Uterus (tissue), 4 donors: ENCODE measurements around the gene WWOX. TPM values are rescaled to one million over a fixed set of nuclear protein-coding genes. Genes with fewer than 3 reads are reported as not detected.

Experiments used
- DNase-seq, 2 donors: peaks; one replicate each; pipeline ENCODE4 v3.0.0-alpha.2; 2019 to 2020
- H3K27ac ChIP-seq, 2 donors: fragments of 200-600 bp; sonication (generic); 1 replicate in 1 of 2; 2 replicates in 1 of 2; pipeline ENCODE4 v1.5.1; 2016 to 2018
- H3K27me3 ChIP-seq, 2 donors: fragments of 200-600 bp; sonication (generic); one replicate each; pipeline ENCODE4 v1.5.1; 2018 to 2019; ENCODE audit warnings: control low read depth in 1 of 2
- H3K36me3 ChIP-seq, 2 donors: fragments of 200-600 bp; sonication (generic); one replicate each; pipeline ENCODE4 v1.5.1; 2019; ENCODE audit warnings: control low read depth in 1 of 2
- H3K4me1 ChIP-seq, 2 donors: fragments of 200-600 bp; sonication (generic); one replicate each; pipeline ENCODE4 v1.5.1; 2018 to 2019; ENCODE audit warnings: control low read depth in 1 of 2
- H3K4me3 ChIP-seq, 2 donors: fragments of 200-600 bp; sonication (generic); 1 replicate in 1 of 2; 2 replicates in 1 of 2; pipeline ENCODE4 v1.5.1; 2018 to 2019; ENCODE audit warnings: mild to moderate bottlenecking in 1 of 2
- H3K9me3 ChIP-seq, 2 donors: fragments of 200-600 bp; sonication (generic); one replicate each; pipeline ENCODE4 v1.5.1; 2019; ENCODE audit warnings: control low read depth in 1 of 2
- POLR2A ChIP-seq, 2 donors: fragments of 450-650 bp; IDR thresholded peaks; one replicate each; pipeline ENCODE4 v1.6.1; 2016; ENCODE audit warnings: antibody characterized with exemption in 2 of 2, mild to moderate bottlenecking in 1 of 2, moderate library complexity in 1 of 2
- intact Hi-C: fragments of 100-400 bp; cut with DNase I; formaldehyde crosslinking; loops from one replicate; pipeline ENCODE4 v1.15.1; 2023; ENCODE audit warnings: low total_unique reads
- total RNA-seq, 4 donors: library from RNA; depleted of rRNA in 3 of 4; stranded (reverse); fragments of >200 nt in 3 of 4; gene quantifications; one replicate each; pipeline versions ENCODE4 v1.1.0 to v1.2.4, GENCODE V29; 2014 to 2023
- TF ChIP-seq, protein P1 (sequence below), 4 experiments: fragments of 200-600 bp in 2 of 4; fragments of 450-650 bp in 2 of 4; sonication (generic) in 2 of 4; IDR thresholded peaks; one replicate each; pipeline ENCODE4 v1.5.1; 2016 to 2019; ENCODE audit warnings: antibody characterized with exemption in 4 of 4, mild to moderate bottlenecking in 2 of 4, moderate library complexity in 1 of 4
- donor health status: DM: yes; HTN: yes; CAD: no.

Gene WWOX
- total RNA-seq, 4 donors from 2014 or later, result 34.1 to 99.9 (median 55.8) TPM

DNA sequence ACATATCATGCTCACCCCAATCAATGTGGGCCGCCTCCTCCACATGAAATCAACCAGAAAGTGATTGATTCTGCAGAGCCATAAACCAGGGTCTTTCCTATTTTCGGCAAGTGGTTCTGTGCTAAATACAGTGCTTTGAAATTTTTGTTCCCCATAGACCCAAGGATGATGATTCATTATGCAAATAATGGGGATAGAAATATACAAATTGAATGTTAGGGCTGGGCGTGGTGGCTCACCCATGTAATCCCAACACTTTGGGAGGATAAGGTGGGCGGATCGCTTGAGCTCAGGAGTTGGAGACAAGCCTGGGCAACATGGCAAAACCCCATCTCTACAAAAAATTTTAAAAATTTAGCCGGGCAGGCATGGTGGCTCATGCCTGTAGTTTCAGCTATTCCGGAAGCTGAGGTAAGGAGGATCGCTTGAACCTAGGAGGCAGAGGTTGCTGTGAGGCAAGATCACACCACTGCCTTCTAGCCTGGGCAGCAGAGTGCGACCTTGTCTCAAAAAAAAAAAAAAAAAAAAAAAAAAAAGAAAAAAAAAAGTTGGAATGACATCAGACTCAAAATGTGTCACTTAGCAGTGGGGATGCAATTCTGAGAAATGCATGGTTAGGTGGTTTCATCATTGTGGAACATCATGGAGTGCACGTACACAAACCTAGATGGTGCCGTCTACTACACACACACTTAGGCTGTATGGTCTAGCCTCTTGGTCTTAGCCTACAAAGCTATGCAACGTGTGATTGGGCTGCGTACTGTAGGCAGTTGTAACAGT lies 919.4 kb downstream of the WWOX start:
- Histone ChIP-seq H3K27ac (no peak overlapping the region), H3K27me3 (no peaks in the 10 kb centered on the region), H3K9me3 (no peaks in the 10 kb centered on the region), H3K4me3 (no peak overlapping the region), H3K36me3 (no peaks in the 10 kb centered on the region), H3K4me1 (no peaks in the 10 kb centered on the region)
- no peak for DNase-seq
- intact Hi-C loops, result no loop called here
- TF ChIP-seq, protein P1, sequence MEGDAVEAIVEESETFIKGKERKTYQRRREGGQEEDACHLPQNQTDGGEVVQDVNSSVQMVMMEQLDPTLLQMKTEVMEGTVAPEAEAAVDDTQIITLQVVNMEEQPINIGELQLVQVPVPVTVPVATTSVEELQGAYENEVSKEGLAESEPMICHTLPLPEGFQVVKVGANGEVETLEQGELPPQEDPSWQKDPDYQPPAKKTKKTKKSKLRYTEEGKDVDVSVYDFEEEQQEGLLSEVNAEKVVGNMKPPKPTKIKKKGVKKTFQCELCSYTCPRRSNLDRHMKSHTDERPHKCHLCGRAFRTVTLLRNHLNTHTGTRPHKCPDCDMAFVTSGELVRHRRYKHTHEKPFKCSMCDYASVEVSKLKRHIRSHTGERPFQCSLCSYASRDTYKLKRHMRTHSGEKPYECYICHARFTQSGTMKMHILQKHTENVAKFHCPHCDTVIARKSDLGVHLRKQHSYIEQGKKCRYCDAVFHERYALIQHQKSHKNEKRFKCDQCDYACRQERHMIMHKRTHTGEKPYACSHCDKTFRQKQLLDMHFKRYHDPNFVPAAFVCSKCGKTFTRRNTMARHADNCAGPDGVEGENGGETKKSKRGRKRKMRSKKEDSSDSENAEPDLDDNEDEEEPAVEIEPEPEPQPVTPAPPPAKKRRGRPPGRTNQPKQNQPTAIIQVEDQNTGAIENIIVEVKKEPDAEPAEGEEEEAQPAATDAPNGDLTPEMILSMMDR (IDR thresholded peaks at IDR 0.05), result no peak
- no peak for TF ChIP-seq POLR2A (IDR thresholded peaks at IDR 0.05)

DNA sequence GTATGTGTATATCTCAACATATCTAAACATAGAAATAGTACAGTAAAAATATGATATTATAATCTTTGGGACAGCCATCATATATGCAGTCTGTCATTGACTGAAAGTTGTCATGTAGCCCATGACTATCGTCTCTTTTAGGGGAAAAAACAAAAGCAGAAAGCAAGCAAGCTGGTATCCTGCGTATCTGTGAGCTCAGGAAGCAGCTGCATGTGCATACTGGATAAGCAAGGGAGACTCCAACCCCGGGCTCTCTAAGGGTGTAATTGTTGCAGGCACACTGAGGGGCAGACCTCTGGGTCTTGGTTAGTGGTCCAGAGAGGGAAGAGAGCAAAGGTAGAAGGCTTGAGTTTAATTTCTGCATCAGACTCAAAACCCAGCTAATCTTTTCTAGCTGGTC lies 920.0 kb downstream of the WWOX start:
- no peaks in the 10 kb centered on the region for H3K4me1 ChIP-seq
- no peaks in the 10 kb centered on the region for H3K9me3 ChIP-seq
- no peak overlapping the region for H3K4me3 ChIP-seq
- intact Hi-C loops, result no loop called here
- H3K36me3 ChIP-seq, result no peaks in the 10 kb centered on the region
- no peak for DNase-seq
- TF ChIP-seq POLR2A (IDR thresholded peaks at IDR 0.05), result no peak
- TF ChIP-seq, protein P1 (IDR thresholded peaks at IDR 0.05), result no peak
- no peak overlapping the region for H3K27ac ChIP-seq
- no peaks in the 10 kb centered on the region for H3K27me3 ChIP-seq

DNA sequence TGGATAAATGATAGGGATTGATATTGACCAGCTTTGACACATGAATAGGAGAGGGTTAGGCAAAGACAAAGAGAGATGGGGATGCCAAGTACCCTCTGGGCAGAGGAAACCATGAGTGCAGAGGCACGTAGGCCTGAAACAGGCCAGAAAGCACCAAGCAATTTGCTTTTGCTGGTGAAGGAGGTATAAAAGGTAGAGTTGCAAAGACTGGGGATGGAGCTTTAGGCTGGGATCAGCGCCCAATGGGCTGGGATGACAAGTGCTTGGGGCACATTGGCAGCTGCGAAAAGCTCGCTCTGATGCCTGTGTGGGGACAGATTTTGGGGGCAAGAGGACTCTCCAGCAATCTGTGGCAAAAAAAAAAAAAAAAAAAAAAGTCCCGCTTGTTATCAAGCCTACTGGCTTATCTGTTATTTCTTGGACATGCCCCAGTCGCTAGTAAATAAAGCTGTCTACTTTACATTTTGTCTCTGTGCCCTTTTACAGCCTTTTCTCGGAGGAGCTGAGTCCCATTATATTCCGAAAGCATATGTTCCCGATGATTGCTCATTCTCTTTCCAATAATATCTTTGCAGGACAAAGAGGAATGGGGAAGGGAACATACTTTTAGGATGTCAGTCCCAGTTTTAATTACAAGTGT lies 922.7 kb downstream of the WWOX start:
- Histone ChIP-seq H3K4me1 (no peaks in the 10 kb centered on the region), H3K36me3 (no peaks in the 10 kb centered on the region), H3K4me3 (no peak overlapping the region), H3K9me3 (no peaks in the 10 kb centered on the region), H3K27ac (no peak overlapping the region), H3K27me3 (no peaks in the 10 kb centered on the region)
- DNase-seq, result no peak
- intact Hi-C loops, result no loop called here
- TF ChIP-seq POLR2A (IDR thresholded peaks at IDR 0.05), result no peak
- TF ChIP-seq, protein P1 (IDR thresholded peaks at IDR 0.05), result no peak

DNA sequence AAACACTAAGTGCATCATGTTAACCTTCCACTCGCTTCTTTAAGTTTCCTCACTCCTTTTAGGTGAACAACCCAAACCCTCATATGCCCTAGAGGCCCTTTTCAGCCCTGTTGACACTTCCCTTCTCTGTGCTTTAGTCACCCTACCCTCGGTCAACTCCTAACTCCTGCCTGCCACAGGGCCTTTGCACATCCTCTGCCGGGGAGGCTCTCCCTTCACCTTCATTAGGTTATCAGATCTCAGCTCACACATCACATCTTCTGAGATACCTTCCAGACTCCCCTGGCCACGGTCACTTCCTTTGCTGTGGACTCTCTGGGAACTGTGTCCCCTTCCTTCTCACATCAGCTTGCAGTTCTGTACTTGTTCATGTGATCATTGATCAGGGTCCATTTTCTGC lies 926.7 kb downstream of the WWOX start:
- TF ChIP-seq, protein P1 (IDR thresholded peaks at IDR 0.05), result no peak
- no peak overlapping the region for H3K27ac ChIP-seq
- intact Hi-C loops, result no loop called here
- no peak for DNase-seq
- no peaks in the 10 kb centered on the region for H3K27me3 ChIP-seq
- H3K9me3 ChIP-seq, result no peaks in the 10 kb centered on the region
- no peaks in the 10 kb centered on the region for H3K36me3 ChIP-seq
- no peak overlapping the region for H3K4me3 ChIP-seq
- H3K4me1 ChIP-seq, result no peaks in the 10 kb centered on the region

DNA sequence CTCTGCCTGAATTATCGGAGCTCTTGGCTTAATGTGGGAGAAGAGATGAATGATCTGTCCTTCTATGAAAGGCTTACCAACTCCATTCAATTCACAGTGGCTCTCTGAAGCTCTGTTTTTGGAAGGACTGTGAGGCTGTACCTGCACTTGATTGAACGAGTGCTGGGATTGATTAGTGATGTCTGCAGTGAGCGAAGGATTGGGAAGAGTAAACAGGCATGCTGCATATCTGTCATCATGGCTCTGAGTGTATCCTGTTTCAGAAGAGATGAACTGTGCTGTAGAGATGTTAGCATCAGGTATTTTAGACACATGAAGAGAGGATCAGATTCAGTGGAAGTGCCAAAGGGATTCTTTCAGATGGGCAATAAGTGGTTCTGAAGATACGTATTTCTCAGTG lies 937.1 kb downstream of the WWOX start:
- Histone ChIP-seq H3K27me3 (no peaks in the 10 kb centered on the region), H3K4me3 (no peak overlapping the region), H3K9me3 (no peaks in the 10 kb centered on the region), H3K36me3 (no peaks in the 10 kb centered on the region), H3K27ac (no peak overlapping the region), H3K4me1 (no peaks in the 10 kb centered on the region)
- no peak for DNase-seq
- TF ChIP-seq, protein P1 (IDR thresholded peaks at IDR 0.05), result no peak
- TF ChIP-seq POLR2A (IDR thresholded peaks at IDR 0.05), result no peak
- intact Hi-C loops, result no loop called here
